ENCODE data around the gene HINFP. TPM values are rescaled to one million over a fixed set of nuclear protein-coding genes. Genes with fewer than 3 reads are reported as not detected.

The HINFP gene
- total and polyA plus RNA-seq, 9 of the 15 experiments (the other 6 are each of a cell fraction or from before 2014, with no cell fraction given): 13.8 to 34.1 (median 22.5) TPM

GRCh38 chr11:119101759-119102423 is 19.5 kb upstream of the HINFP start, which contains the start of gene DPAGT1 (continued):
- TF ChIP-seq CUX1 (CRISPR knock-in tag; IDR thresholded peaks at IDR 0.05) (0 out of 2 replicates have a peak, but pooled peaks have one; percentile 33), CTCFL (IDR thresholded peaks at IDR 0.05; ENCODE audit: borderline replicate concordance, insufficient read depth, low read depth, low read length, poor library complexity, severe bottlenecking) (no peak), TCF15 (CRISPR knock-in tag; IDR thresholded peaks at IDR 0.05) (no peak), LARP7 (IDR thresholded peaks at IDR 0.05) (no peak), ZNF609 (CRISPR knock-in tag; IDR thresholded peaks at IDR 0.05; ENCODE audit: borderline replicate concordance) (no peak), CTBP1 (IDR thresholded peaks at IDR 0.05; ENCODE audit: borderline replicate concordance) (peak; percentile 93), ESRRA (IDR thresholded peaks at IDR 0.05; ENCODE audit: borderline replicate concordance, low read depth) (peak; percentile 40; the same call in 1 of the 2 replicates), HIVEP1 (CRISPR knock-in tag; IDR thresholded peaks at IDR 0.05) (0 out of 2 replicates have a peak, but pooled peaks have one; percentile 40), FOXK2 (conservative IDR thresholded peaks at IDR 0.05 in 1 of 2, IDR thresholded peaks at IDR 0.05 in 1 of 2; ENCODE audit: low read depth in 2 of 2) (peak; percentile 59 to 80; a peak in 3 of 4 replicates), RBM34 (IDR thresholded peaks at IDR 0.05; ENCODE audit: borderline replicate concordance, insufficient read depth, low read length) (no peak), ZNF445 (CRISPR knock-in tag; IDR thresholded peaks at IDR 0.05; ENCODE audit: low read depth) (no peak), TRIM24 (IDR thresholded peaks at IDR 0.05) (peak in 1 of 2 experiments; percentile 93; a peak in 2 of 4 replicates), NFATC3 (IDR thresholded peaks at IDR 0.05) (no peak; the same call in 1 of the 2 replicates)
